NB4 (cell line): ENCODE results near the gene CD300LB.

Experiments used
- POLR2A ChIP-seq: IDR thresholded peaks from 2 replicates; pipeline ENCODE4 v1.6.1; 2011; ENCODE audit warnings: mild to moderate bottlenecking; ENCODE audit not compliant: insufficient read length; ENCODE audit errors: extremely low read depth
- TF ChIP-seq, protein P1 (sequence below): IDR thresholded peaks from one replicate; pipeline ENCODE4 v1.5.1; 2012; ENCODE audit warnings: low read depth, low read length
- TF ChIP-seq, protein P2 (sequence below): IDR thresholded peaks from 2 replicates; pipeline ENCODE4 v1.6.1; 2011; ENCODE audit warnings: low read depth, low read length

DNA sequence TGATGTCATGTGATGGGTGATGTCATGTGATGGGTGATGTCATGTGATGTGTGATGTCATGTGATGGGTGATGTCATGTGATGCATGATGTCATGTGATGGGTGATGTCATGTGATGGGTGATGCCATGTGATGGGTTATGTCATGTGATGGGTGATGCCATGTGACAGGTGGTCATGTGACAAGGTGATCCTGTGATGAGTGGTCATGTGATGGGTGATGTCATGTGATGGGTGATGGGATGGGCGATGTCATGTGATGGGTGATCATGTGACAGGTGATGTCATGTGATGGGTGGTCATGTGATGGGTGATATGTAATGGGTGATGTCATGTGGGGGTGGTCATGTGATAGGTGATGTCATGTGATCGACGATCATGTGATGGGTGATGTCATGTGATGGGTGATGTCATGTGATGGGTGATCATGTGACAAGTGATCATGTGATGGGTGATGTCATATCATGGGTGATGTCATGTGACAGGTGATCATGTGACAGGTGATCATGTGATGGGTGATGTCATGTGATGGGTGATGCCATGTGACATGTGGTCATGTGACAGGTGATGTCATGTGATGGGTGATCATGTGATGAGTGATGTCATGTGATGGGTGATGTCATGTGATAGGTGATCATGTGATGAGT lies 17.2 kb downstream of the CD300LB start:
- TF ChIP-seq, protein P1, sequence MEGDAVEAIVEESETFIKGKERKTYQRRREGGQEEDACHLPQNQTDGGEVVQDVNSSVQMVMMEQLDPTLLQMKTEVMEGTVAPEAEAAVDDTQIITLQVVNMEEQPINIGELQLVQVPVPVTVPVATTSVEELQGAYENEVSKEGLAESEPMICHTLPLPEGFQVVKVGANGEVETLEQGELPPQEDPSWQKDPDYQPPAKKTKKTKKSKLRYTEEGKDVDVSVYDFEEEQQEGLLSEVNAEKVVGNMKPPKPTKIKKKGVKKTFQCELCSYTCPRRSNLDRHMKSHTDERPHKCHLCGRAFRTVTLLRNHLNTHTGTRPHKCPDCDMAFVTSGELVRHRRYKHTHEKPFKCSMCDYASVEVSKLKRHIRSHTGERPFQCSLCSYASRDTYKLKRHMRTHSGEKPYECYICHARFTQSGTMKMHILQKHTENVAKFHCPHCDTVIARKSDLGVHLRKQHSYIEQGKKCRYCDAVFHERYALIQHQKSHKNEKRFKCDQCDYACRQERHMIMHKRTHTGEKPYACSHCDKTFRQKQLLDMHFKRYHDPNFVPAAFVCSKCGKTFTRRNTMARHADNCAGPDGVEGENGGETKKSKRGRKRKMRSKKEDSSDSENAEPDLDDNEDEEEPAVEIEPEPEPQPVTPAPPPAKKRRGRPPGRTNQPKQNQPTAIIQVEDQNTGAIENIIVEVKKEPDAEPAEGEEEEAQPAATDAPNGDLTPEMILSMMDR, result no peak
- TF ChIP-seq POLR2A, result no peak
- TF ChIP-seq, protein P2, sequence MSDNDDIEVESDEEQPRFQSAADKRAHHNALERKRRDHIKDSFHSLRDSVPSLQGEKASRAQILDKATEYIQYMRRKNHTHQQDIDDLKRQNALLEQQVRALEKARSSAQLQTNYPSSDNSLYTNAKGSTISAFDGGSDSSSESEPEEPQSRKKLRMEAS, result peak; percentile 62
